ENCODE results near the gene SORCS1.

SORCS1 gene

DNA sequence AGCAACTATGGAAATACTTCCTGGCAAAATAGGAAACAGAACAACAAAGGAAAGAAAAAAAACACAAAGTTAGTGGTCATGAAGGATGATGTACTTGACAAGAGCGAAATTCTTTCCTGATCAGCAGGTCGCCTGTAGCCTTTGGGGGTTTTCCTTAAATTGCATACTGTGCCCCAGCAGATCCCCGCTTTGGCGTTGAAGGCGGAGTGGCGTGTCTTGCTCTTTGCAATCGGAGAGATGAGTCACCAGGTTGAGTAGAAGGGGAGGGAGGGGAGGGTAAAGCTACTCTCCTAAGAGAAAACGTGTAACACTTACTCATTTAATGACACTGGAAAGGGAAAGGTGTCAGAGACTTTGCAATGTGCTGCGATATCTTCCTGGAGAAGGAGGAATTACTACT lies 587.2 kb downstream of the SORCS1 start:
- no peak for DNase-seq
- TF ChIP-seq EZH2 (optimal IDR thresholded peaks at IDR 0.05; ENCODE audit: low read depth, low read length), result no peak
- TF ChIP-seq, protein P1, sequence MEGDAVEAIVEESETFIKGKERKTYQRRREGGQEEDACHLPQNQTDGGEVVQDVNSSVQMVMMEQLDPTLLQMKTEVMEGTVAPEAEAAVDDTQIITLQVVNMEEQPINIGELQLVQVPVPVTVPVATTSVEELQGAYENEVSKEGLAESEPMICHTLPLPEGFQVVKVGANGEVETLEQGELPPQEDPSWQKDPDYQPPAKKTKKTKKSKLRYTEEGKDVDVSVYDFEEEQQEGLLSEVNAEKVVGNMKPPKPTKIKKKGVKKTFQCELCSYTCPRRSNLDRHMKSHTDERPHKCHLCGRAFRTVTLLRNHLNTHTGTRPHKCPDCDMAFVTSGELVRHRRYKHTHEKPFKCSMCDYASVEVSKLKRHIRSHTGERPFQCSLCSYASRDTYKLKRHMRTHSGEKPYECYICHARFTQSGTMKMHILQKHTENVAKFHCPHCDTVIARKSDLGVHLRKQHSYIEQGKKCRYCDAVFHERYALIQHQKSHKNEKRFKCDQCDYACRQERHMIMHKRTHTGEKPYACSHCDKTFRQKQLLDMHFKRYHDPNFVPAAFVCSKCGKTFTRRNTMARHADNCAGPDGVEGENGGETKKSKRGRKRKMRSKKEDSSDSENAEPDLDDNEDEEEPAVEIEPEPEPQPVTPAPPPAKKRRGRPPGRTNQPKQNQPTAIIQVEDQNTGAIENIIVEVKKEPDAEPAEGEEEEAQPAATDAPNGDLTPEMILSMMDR (IDR thresholded peaks at IDR 0.05; ENCODE audit: low read length), result no peak
- no peak for TF ChIP-seq EZH2phosphoT487 (IDR thresholded peaks at IDR 0.05; ENCODE audit: low read length)
- Histone ChIP-seq H2AFZ (ENCODE audit: low read length) (no peak overlapping the region), H3K9me3 (replicated peaks; ENCODE audit: insufficient read depth, low read length) (no peaks in the 10 kb centered on the region), H3K27ac (ENCODE audit: low read length) (no peak overlapping the region), H3K9me2 (replicated peaks; ENCODE audit: insufficient read depth, low read length) (no peaks in the 10 kb centered on the region), H3K4me1 (ENCODE audit: low read length) (0 out of 2 replicates have a peak, but pooled peaks cover 4% of the 10 kb centered on the region), H3K9ac (ENCODE audit: low read length) (no peak overlapping the region), H4K20me1 (ENCODE audit: insufficient read depth, low read length) (no peaks in the 10 kb centered on the region), H3K4me3 (ENCODE audit: low read length) (no peak overlapping the region), H3F3A (ENCODE audit: insufficient read depth, low read length) (no peaks in the 10 kb centered on the region), H3K36me3 (replicated peaks; ENCODE audit: insufficient read depth, low read length) (no peaks in the 10 kb centered on the region), H3K4me2 (ENCODE audit: low read depth, low read length) (no peak overlapping the region), H3K27me3 (replicated peaks; ENCODE audit: insufficient read depth, low read length) (no peaks in the 10 kb centered on the region), H3K79me2 (ENCODE audit: low read length) (no peaks in the 10 kb centered on the region)

DNA sequence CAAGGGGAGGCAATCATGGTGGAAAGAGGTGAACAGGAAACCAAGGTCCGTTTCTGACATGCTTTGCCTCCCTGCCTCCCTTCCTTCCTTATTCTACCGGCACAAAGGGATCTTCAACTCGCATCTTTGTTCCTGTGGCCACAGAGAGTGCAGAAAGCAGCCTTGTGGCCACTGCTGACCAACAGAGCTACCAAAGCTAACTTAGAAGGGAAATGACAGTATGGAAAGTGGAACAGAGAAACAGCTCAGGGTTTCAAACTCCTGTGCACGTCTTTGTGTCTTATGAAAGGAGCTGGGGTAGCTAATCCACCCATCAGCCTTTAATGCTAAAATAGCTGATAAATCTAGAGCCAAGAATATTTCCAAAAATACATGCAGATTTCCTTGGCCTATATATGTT lies 588.0 kb downstream of the SORCS1 start:
- no peak overlapping the region for H2AFZ ChIP-seq (ENCODE audit: low read length)
- H3K4me1 ChIP-seq (ENCODE audit: low read length), result 0 out of 2 replicates have a peak, but pooled peaks cover 4% of the 10 kb centered on the region
- H3K4me3 ChIP-seq (ENCODE audit: low read length), result no peak overlapping the region
- H3K9ac ChIP-seq (ENCODE audit: low read length), result no peak overlapping the region
- no peaks in the 10 kb centered on the region for H4K20me1 ChIP-seq (ENCODE audit: insufficient read depth, low read length)
- no peaks in the 10 kb centered on the region for H3K27me3 ChIP-seq (replicated peaks; ENCODE audit: insufficient read depth, low read length)
- peak; percentile 42 for DNase-seq
- H3K27ac ChIP-seq (ENCODE audit: low read length), result peak overlapping the region; percentile 41; the same call in 1 of the 2 replicates
- H3K36me3 ChIP-seq (replicated peaks; ENCODE audit: insufficient read depth, low read length), result no peaks in the 10 kb centered on the region
- H3K79me2 ChIP-seq (ENCODE audit: low read length), result no peaks in the 10 kb centered on the region
- no peaks in the 10 kb centered on the region for H3K9me3 ChIP-seq (replicated peaks; ENCODE audit: insufficient read depth, low read length)
- TF ChIP-seq, protein P1 (IDR thresholded peaks at IDR 0.05; ENCODE audit: low read length), result no peak
- no peak for TF ChIP-seq EZH2phosphoT487 (IDR thresholded peaks at IDR 0.05; ENCODE audit: low read length)
- TF ChIP-seq EZH2 (optimal IDR thresholded peaks at IDR 0.05; ENCODE audit: low read depth, low read length), result no peak
- H3K9me2 ChIP-seq (replicated peaks; ENCODE audit: insufficient read depth, low read length), result no peaks in the 10 kb centered on the region
- H3F3A ChIP-seq (ENCODE audit: insufficient read depth, low read length), result no peaks in the 10 kb centered on the region
- 0 out of 2 replicates have a peak overlapping the region, but pooled peaks have one; percentile 8 for H3K4me2 ChIP-seq (ENCODE audit: low read depth, low read length)

DNA sequence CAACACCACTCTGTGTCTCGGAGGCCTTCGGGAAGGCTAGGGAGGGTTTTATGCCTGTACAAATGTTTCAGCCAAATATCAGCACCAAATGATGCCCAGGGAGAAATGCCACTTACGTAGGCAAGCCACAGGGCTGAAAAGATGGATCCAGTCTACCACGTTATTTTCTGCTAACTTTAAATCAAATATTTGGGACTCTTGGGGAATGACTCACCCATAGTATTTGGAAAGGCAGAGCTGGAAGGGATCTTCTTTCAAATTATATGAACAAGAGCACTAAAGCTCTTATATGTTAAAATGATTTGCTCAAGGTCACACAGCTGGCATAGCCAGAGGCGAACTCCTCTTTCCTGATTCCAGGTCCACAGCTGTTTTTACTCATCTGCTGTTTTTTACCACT lies 591.4 kb downstream of the SORCS1 start:
- DNase-seq, result no peak
- Histone ChIP-seq H3K36me3 (replicated peaks; ENCODE audit: insufficient read depth, low read length) (no peaks in the 10 kb centered on the region), H3K4me1 (ENCODE audit: low read length) (0 out of 2 replicates have a peak, but pooled peaks cover 4% of the 10 kb centered on the region), H3K79me2 (ENCODE audit: low read length) (no peaks in the 10 kb centered on the region), H3F3A (ENCODE audit: insufficient read depth, low read length) (no peaks in the 10 kb centered on the region), H2AFZ (ENCODE audit: low read length) (no peak overlapping the region), H3K27ac (ENCODE audit: low read length) (no peak overlapping the region), H3K9me2 (replicated peaks; ENCODE audit: insufficient read depth, low read length) (no peaks in the 10 kb centered on the region), H4K20me1 (ENCODE audit: insufficient read depth, low read length) (no peaks in the 10 kb centered on the region), H3K27me3 (replicated peaks; ENCODE audit: insufficient read depth, low read length) (no peaks in the 10 kb centered on the region), H3K9me3 (replicated peaks; ENCODE audit: insufficient read depth, low read length) (no peaks in the 10 kb centered on the region), H3K9ac (ENCODE audit: low read length) (no peak overlapping the region), H3K4me3 (ENCODE audit: low read length) (no peak overlapping the region), H3K4me2 (ENCODE audit: low read depth, low read length) (no peak overlapping the region)
- no peak for TF ChIP-seq EZH2 (optimal IDR thresholded peaks at IDR 0.05; ENCODE audit: low read depth, low read length)
- no peak for TF ChIP-seq EZH2phosphoT487 (IDR thresholded peaks at IDR 0.05; ENCODE audit: low read length)
- TF ChIP-seq, protein P1 (IDR thresholded peaks at IDR 0.05; ENCODE audit: low read length), result no peak
